NCI-H146 treated with DMSO at 0.1 percent for 48 hours (cell line): ENCODE measurements around the gene SIN3A.
"Not testable (repeated sequence)": the region's sequence is repeated elsewhere in the genome, so short reads cannot be mapped to it uniquely, and the experiment has no call there.

ENCODE experiments used
- DNase-seq: peaks from one replicate; lab custom pipeline; 2025; ENCODE audit not compliant: unreplicated experiment; lab: John Stamatoyannopoulos, UW

The SIN3A gene

GRCh38 chr15:75357976-75358673 is 93.4 kb downstream of the SIN3A start:
- DNase-seq: no peak

DNA sequence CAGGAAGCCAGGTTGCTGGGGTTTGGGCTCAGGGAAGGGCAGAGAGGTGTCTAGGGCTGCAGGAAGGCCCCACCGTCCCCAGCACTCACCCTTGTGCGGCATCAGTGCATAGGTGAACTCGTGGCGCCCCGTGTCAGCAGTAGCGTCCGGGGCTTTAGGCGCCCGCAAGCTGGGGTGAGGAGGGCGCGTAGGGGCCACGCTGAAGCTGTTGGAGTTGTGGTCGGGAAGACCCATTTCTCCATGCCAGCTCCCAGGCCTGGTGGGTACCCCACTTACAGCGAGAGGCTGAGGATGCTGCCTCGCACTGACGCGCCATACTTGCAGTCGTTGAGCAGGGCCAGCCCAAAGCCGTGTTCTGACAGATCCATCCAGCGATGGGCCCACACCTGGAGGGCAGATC is 95.0 kb downstream of the SIN3A start:
- DNase-seq: no peak

DNA sequence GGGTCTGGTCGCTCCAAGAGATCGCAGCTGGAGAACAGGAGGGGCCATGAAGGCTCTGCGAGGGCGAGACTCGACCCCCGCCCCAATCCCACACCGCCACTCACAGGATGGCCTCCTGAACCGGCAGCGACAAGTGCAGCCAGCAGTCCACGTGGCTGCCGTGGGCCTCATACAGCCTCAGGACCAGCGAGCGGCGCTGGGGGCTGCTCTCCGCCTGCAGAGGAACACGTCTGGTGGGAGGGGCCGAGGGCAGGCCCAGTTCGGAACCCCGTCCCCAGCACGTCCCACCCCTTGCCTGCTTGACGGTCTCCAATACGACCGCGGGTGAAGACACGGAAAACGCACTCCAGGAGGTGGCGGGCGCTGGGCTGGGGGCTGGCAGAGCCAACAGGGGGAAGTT is 95.5 kb downstream of the SIN3A start:
- DNase-seq: no peak

DNA sequence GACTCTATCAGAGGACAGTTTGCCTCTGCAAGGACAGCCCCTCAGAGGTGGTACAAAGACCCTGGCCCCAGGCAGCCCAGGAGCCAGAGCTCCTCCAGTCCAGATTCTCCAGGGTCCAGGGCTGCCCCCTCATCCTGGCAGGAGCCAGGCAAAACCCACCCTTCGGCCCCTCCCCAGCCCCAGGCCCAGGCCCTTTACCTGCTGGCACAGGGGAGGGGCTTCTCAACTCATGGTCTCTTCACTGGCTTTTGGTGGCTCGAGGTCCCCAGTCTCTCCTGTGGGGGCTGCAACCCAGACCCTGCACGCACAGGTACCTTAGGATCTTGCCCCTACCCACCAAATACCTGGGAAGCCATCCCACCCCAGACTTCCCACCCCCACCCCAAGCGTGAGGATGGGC is 96.1 kb downstream of the SIN3A start:
- DNase-seq: no peak

GRCh38 chr15:75354454-75354853 is 97.0 kb downstream of the SIN3A start:
- DNase-seq: no peak

DNA sequence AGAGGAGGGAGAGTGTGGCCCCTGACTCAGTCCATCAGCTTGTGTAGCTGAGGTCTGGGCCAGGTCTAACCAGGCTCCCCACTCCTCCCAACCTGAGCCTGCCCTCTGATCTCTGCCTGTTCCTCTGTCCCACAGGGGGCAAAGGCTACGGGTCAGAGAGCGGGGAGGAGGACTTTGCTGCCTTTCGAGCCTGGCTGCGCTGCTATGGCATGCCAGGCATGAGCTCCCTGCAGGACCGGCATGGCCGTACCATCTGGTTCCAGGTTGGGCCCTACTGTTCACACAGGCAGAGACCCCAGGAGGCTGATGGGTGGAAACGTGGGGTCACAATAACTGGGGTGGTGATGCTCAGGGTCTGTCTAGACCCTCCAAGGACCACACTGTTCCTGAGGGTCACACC is 97.9 kb downstream of the SIN3A start:
- DNase-seq: no peak

DNA sequence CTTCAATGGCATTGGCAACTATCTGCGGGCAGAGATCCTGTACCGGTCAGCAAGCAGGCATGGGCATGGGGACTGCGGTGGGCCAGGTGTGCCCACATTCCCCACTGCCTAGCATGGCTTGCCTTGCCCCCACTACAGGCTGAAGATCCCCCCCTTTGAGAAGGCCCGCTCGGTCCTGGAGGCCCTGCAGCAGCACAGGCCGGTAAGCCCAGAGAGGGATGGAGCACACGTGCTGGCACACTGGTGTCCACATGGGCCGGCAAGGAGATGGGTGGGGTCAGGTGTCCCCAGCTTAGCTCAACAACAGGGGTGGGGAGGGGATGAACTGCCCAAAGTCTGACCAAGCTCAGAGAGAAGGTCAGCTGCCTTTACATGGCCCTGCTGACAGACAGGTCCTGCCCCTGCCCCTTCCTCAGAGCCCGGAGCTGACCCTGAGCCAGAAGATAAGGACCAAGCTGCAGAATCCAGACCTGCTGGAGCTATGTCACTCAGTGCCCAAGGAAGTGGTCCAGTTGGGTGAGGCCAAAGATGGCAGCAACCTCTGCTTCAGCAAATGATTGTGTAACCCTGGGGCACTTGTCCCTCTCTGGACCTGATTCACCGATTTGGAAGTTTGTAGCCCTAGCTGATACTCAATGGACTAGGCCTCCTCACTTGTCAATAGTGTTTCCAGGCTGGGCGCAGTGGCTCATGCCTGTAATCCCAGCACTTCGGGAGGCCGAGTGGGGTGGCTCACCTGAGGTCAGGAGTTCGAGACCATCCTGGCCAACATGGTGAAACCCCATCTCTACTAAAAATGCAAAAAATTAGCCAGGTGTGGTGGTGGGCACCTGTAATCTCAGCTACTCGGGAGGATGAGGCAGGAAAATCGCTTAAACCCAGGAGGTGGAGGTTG is 99.1 kb downstream of the SIN3A start:
- DNase-seq: no peak

- DNase-seq: no peak
Measured at GRCh38 chr15:75350601-75351361, 100.7 kb downstream of the SIN3A start.

GRCh38 chr15:75349851-75350588 is 101.5 kb downstream of the SIN3A start:
- DNase-seq: no peak

DNA sequence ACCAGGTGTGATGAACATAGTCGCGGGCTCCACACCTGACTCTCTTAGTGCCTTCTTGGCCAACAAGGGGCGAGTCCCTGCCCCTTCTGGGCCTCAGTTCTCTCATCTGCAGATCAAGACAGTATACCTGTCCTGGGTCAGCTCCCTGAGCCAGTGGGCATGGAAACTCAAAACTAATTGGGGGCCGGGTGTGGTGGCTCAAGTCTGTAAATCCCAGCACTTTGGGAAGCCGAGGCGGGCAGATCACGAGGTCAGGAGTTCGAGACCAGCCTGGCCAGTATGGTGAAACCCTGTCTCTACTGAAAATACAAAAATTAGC is 102.2 kb downstream of the SIN3A start:
- not testable (repeated sequence) for DNase-seq

- no peak for DNase-seq
Measured at GRCh38 chr15:75348562-75349350, 102.7 kb downstream of the SIN3A start.

GRCh38 chr15:75348034-75348561 is 103.4 kb downstream of the SIN3A start:
- DNase-seq: no peak

DNA sequence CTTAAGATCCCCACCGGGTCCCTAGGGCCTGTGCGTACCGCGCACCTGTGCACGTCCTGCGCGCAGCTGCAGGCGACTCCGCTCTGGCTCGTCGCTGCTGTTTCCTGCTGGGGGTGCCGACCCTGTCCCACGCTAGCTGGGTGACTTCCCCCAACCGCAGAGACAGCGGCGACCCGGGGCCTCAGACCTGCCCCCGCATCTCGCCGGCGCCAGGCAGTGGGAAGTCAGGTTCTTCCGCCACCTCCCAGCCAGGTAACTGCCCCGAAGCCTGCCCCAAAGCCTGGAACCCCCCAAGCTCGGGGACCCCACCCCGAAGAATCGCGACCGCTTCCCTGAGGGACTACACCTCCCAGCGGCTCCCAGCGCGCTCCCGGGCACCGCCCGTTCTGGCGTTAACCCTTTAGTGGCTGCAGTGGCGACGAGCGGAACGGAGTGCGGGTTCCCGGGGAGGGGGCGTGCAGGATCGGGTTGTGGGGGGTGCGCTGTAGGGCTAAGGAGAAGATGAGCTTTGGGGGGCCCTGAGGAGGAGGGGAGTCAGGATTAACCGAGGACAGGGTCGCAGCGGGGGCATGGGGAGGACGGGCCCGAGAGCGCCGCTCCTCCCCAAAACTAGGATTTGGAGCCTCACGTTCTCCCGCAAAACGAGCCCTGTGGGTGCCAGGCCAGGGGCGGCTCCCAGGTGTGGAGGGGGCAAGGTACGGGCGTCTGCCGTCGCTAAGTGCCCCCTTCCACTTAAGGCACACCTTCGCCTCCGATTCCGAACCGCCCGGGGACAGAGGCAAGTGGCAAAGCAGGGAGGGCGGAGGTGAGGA is 104.1 kb downstream of the SIN3A start:
- peak; percentile 9 for DNase-seq

DNA sequence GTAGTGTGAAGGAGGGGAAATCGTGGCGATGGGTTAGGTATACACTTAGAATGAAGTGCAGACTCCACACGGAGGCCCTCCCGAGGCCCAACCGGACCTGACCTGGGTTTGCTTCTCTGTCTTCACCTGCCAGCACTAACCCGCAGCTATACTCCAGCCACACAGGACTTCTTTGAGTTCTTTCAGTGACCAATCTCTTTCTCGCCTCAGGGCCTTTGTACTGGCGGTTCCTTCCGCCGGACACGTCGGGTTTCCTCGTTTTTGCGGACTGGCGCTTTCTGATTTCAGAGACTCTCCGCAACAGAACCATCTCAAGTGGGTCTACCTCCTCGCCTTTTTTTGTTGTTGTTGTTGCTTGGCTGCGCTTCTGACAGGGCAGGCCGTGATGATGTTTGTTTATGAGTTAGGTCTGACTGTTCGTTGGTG is 104.7 kb downstream of the SIN3A start, which contains the start of gene NEIL1:
TSS of gene NEIL1 (plus strand) at position 244 of the 426 bp plus-strand sequence. CDS start 1,867 bp downstream, outside the sequence.
- no peak for DNase-seq

GRCh38 chr15:75343953-75344352 is 107.5 kb downstream of the SIN3A start:
- DNase-seq: not testable (repeated sequence)

GRCh38 chr15:75342221-75342620 is 109.3 kb downstream of the SIN3A start:
- no peak for DNase-seq

DNA sequence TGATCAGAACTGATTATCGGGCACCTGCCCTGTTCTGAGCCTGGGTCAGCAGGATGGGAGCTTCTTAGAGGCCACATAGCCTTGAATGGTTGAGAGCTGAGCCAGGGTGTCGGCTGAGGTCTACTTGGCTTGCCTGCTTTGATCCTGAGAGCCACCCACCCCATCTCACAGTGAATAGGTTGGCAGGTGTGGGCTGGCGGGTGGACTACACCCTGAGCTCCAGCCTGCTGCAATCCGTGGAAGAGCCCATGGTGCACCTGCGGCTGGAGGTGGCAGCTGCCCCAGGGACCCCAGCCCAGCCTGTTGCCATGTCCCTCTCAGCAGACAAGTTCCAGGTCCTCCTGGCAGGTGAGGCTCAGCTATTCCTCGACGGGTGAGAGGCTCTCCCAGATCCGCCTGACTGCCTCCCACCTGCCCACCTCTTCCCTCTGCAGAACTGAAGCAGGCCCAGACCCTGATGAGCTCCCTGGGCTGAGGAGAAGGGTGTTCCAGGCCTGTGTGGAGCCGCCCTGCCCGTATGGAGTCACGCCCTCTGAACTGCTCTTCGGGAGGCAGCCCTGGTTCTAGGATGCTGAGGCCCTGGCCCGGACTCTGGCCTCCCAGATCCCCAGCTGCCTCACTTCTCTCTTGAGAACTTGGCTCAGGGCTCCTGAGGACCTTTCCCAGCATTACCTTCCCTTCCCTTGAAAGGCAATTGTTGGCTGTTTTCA is 111.8 kb downstream of the SIN3A start:
- DNase-seq: no peak

- DNase-seq: no peak
Measured at GRCh38 chr15:75338661-75339240, 112.7 kb downstream of the SIN3A start.
